ENCODE data around the gene GOLGA6C.
"Not testable (repeated sequence)": the region's sequence is repeated elsewhere in the genome, so short reads cannot be mapped to it uniquely, and the experiment has no call there.

GOLGA6C gene

GRCh38 chr15:75228787-75229186, 29.3 kb upstream of the GOLGA6C start:
- no peak for DNase-seq

- no peak for DNase-seq
Measured at GRCh38 chr15:75229191-75230015, 28.7 kb upstream of the GOLGA6C start.

- no peak for DNase-seq
Measured at GRCh38 chr15:75230016-75230343, 28.2 kb upstream of the GOLGA6C start.

- DNase-seq, result no peak
Measured at GRCh38 chr15:75230551-75231371, 27.4 kb upstream of the GOLGA6C start.

GRCh38 chr15:75231836-75232235, 26.3 kb upstream of the GOLGA6C start:
- DNase-seq, result no peak

GRCh38 chr15:75232252-75232813, 25.8 kb upstream of the GOLGA6C start:
- DNase-seq, result no peak

GRCh38 chr15:75232826-75233503, 25.2 kb upstream of the GOLGA6C start:
- no peak for DNase-seq

- DNase-seq, result no peak
Measured at GRCh38 chr15:75233504-75234190, 24.5 kb upstream of the GOLGA6C start.

GRCh38 chr15:75234191-75234810, 23.8 kb upstream of the GOLGA6C start:
- no peak for DNase-seq

- no peak for DNase-seq
Measured at GRCh38 chr15:75235051-75235673, 23.0 kb upstream of the GOLGA6C start.

GRCh38 chr15:75235760-75236729, 22.1 kb upstream of the GOLGA6C start:
- no peak for DNase-seq

- no peak for DNase-seq
Measured at GRCh38 chr15:75237316-75237982, 20.7 kb upstream of the GOLGA6C start.

- DNase-seq, result no peak
Measured at GRCh38 chr15:75238150-75238549, 20.0 kb upstream of the GOLGA6C start.

GRCh38 chr15:75245741-75246140, 12.4 kb upstream of the GOLGA6C start:
- DNase-seq, result not testable (repeated sequence)

- DNase-seq, result not testable (repeated sequence)
Measured at GRCh38 chr15:75248991-75249390, 9.1 kb upstream of the GOLGA6C start.

- no peak for DNase-seq
Measured at GRCh38 chr15:75249726-75250125, 8.4 kb upstream of the GOLGA6C start.

GRCh38 chr15:75251343-75251742, 6.8 kb upstream of the GOLGA6C start:
- not testable (repeated sequence) for DNase-seq

GRCh38 chr15:75252285-75252684, 5.8 kb upstream of the GOLGA6C start:
- DNase-seq, result not testable (repeated sequence)

GRCh38 chr15:75258620-75259343, 648 bp downstream of the GOLGA6C start:
- DNase-seq, result not testable (repeated sequence)
